GM18520 (cell line): Measurements from ENCODE around the gene CALML5.

Source experiments
- ATAC-seq: cut with Tn5 transposase; IDR thresholded peaks from one replicate; pipeline ENCODE4 v1.9.1; 2021; ENCODE audit not compliant: unreplicated experiment

CALML5 gene

DNA sequence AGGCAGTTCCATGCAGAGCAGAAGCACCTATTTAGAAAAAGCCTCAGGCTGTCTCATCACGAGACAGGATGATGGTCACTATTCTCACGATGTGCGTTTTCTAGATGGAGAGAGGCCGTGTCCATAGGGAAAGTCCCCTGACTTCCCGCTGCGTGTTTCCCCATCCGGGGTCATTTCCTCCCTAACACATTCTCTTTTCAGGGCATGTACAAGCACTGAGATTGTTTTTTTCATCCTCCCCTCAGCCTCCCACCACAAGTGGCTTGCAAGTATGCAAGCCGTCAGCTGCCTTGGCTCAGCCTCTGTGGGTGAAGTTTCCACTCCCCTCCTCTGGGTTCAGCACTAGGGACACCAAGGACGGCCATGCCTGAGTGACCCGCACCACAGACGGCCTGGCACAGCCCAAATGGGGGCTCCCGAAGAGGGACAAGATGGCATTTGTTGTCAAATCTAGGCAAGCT is 2.7 kb upstream of the CALML5 start:
- ATAC-seq, result no peak

DNA sequence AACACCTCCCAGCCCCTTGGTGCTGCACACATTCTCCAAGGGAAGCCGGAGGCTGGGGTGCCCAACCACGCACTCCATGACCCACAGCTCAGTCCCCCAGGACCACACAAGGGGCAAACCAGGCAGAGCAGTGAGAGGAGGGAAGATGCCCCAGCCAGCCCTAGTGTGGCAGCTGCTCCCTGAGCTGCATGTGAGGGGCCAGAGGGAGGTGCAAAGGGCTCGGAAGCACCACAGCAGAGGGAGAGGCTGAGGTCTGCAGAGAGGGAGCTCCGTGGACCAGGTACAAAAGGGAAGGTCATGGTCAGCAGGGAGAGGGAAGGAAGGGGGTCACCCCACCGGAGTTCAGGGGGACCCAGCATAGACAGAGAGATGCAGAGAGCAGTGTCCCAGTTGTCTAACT is 1.5 kb upstream of the CALML5 start:
- no peak for ATAC-seq

DNA sequence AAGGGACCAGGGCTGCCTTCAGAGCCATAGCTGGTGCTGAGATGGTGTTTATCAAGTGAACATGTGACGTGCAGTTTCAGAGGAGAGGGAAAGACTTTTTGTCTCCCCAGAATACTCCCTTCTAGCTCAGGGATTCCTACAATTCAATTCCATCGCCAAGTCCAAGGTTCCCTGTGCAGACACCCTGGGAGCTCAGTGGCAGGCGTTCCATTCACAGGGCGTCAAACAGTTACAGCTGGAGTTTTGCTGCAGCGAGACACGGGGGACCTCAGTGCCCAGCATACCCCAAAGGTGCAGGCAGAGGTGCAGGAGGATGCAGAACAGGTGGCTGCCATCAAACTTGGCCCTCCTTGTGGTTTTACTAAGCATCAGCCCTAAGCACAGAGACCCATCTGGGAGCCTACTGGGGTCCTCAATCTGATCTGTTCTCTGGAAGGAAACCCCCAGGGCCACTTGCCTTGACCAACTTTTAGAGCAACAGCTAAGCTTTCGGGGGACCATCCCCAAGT is 846 bp upstream of the CALML5 start:
- no peak for ATAC-seq

DNA sequence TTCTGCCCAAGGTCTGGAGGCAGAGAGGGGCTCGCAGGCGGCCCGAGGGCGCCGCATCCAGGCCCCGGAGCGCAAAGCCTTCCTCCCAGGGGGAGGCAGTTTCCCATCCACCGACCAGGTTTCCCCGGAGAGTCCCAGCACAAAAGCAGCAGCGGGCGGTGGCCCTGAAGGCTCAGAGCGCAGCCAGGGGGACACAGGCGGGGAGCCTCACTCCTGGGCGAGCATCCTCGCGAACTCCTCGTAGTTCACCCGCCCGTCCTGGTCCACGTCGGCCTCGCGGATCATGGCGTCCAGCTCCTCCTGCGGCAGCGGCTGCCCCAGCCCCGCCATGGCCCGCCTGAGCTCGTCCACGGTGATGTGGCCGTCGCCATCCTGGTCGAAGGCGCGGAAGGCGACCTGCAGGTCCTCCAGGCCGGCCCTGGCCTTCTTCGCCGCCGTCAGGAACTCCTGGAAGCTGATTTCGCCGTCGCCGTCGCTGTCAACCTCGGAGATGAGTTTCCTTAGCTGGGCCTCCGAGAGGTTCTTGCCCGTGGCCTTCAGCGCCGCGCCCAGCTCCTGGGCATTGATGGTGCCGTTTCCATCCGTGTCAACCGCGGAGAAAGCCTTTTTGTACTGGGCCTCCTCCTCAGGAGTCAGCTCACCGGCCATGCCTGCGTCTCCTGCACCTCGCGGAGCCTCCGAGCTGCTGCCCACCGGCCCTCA is 428 bp downstream of the CALML5 start:
- ATAC-seq, result no peak

DNA sequence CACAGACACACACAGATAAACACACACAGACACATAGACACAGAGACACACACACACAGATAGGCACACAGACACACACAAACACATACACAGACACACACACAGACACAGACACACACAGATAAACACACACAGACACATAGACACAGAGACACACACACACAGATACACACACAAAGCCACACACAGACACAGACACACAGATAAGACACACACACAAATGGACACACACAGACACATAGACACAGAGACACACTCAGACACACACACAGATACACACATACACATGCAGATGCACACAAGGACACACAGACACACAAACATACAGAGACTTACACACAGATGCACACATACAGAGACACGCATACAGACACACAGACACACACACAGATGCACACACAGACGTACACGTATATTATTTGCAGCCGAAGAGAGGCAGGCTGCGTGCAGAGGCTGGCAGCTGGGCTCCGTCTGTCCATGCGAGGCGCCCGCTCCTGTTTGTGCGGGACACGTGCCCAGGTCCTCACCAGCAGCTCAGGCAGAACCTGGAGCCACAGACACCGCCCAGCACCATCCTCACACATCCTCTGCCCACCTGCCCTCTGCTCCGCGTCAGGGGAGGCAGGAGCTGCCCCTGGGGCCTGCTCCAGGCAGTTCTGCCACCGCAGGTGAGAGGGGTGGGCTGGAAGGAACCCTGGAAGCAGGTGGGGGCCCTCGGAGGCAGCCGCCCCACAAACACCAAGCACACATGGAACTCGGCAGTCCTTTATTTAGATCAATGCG is 1.2 kb downstream of the CALML5 start:
- no peak for ATAC-seq

DNA sequence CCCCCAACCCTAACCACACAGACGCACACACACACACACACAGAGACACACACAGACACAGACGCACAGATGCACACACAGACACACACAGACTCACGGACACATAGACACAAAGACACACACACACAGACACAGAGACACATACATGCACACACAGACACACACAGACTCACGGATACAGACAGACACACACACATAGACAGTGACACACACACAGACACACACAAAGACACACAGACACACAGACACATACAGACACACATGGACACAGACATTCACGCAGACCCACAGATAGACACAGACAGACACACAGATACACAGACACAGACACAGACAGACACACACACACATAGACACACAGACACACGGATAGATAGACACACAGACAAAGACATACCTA is 2.1 kb downstream of the CALML5 start:
- no peak for ATAC-seq

DNA sequence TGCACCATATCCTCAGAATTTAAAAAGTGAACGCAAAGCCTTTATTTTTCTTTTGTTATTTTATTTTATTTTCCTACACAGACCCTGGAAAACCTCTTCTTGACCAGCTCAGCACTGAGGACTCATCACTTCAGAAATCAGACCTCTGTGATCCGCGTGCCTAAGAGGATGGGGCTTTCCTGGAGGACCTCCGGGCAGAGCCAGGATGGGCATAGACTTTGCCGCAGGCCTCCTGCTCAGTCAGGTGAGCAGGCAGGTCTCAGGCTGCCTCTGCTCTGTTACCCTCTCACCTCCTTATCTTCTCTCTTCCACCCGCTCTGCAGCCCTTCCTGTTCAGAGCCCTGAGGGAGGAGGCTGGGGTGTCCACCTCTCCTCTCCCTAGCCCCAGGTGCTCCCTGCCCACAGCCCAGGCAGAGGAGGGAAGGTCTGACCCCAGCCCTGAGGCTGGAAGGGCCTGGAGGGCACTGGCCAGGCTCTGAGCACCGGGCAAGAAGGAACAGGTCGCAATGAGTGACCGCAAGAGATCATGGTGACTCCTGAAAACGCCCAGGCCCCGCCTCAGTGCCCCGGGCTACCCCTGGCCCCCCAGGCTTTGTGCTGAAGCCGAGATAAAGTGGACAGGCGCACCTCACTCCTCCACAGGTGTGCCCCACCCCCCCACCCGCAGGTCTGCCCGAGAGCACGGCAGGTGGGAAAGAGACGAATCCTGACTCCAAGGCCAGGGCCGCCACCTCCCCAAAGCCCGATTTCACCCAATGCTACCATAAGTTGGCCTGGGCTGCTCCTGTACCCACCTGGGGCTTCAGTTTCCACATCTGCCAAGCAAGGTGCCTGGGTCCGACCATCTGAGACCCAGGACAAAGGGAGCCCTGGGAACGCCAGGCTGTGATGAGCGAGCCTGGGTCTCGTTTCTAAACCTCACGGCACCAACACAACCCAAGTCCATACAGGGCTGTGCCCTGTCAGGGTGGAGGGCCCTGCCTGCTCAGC is 2.8 kb downstream of the CALML5 start:
- ATAC-seq, result no peak

DNA sequence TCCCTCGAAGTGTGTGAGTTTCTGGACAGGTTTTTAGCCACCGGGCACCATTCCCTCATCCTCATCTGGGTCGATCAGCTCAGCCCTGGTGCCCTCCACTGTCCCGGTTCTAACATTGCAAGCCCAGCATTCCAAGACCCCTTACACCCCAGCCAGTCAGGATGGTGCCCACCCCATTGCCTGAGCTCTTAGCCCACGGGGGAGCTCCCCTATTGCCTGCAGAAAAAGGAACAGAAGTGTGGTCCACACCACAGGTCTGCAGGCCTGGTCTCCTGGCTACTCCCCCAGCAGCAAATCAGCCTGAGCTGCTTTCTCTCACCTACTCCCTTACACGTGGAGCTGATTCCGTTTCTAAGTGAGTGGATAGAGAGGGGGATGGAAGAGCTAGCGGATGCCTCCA is 4.8 kb downstream of the CALML5 start:
- no peak for ATAC-seq

DNA sequence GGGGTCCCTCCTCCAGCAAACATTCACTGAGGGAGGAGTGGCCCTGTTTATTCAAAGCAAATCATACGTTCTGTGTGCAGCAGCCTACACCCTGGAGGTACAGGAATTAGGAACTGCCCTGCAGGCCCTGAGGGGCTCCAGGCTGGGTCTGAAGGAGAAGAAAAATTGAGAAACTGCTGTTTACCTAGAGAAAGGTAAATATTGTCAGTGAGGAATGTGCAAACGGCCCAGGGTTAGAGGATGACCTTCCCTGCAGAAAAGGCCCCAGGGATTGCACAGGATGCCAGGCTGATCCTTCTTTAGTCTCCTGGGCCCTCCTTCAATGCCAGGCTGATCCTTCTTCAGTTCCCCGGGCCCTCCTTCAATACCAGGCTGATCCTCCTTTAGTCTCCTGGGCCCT is 5.7 kb downstream of the CALML5 start:
- no peak for ATAC-seq

DNA sequence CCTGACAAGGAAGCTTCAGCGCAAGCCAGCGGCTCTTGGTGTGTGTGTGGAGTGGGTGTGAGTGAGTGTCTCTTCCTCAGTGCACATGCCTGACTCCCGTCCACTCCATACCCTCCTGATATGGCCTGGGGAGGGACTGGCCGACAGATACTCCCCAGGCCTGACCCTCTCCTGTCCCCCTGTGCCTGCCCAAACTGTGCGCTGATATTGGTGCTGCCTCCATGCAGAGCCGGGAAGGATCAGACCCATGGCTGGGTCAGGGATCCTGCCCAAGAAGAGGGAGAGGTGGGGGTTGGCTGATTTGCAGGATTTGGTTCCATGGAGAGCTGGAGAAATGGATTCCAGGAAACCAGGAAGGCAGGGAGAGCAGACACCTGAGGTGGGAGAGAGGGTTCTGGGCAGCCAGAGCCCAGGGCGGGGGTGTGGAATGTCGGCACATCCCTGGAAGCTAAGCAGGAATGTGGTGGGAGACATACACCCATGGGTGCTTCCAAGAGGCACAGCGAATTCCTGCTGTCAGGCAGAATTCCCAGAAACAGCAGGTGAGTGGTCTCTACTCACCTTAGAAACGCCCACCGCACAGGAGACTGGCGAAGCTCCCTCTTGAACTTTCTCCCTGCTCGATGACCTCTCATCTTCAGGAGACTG is 6.3 kb downstream of the CALML5 start:
- no peak for ATAC-seq

DNA sequence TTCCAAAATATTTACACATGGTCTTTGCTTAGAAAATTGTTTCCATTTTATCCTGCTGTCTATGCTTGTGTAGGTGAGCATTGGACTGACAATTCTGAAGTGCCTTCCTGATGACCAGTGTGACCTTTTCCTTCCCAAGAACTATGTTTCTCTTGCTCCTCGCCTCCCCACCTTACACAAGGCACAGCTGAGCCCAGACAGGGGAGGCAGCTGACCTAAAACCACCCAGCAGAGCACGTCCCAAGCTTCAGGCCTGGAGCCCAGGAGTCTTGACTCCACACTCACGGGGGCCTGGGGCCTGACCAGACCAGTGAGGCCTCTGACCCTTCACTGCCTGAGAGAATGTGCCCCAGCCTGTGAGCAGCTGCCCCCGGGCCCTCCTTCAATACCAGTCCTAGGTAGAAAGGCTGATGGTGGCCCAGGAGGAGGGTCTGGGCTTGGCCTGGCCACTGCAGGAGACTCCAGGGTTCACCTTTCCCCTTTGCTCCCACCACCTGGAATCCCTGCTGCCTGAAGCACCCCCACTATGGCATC is 7.0 kb downstream of the CALML5 start:
- no peak for ATAC-seq

DNA sequence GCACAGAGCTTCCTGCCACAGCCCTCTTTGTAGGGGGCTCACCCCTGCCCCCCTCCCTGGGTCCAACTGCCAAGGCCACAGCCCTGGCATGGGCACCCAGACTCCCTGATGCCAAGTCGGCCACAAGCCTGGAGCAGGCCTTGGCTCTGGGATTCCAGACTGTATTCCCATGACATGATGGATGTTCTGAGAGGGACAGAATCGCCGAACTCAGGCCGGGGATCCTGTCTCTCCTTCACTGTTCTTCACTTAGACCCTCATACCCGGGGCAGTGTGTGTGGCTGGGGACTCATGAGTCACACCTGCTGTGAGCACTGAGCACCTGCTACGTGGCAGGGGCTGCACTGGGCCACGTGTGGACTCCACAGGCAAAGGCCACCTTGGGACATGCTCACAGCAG is 7.9 kb downstream of the CALML5 start:
- no peak for ATAC-seq

DNA sequence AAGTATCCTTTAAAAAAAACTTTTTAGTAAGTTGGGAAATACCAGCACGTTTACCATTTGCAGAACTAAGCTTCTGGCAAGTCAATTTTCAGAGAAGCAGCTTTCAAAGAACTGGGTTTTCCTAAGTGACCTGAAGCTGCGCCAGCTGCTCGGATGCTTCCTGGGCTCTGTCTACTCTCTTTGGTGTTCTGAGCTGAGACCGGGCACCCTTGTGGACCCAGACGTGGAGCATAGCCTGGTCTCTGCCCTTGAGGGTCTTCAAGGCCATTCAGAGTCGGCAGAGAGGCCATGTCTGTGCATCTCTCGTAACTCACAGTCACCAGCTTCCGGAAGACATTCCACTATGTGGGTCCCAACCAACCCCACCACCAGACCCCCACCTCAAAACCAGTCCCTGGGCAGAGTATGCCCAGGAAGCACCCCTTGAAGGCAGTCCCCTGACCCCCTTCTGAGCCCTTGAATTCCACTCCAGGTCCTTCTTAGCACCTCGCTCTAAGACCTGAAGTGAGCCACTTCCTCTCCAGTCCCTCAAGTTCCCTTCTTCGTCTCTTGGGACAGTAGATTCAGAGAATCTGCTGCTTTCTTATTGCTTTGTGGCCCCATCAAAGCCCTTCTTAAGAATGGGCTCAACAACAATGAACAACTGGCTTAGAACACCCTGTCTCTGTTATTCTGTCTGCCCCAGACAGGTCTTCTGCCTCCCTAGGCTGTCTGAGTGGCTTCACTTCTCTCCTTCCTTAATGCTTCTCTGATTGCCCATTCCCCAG is 8.5 kb downstream of the CALML5 start:
- ATAC-seq, result no peak

DNA sequence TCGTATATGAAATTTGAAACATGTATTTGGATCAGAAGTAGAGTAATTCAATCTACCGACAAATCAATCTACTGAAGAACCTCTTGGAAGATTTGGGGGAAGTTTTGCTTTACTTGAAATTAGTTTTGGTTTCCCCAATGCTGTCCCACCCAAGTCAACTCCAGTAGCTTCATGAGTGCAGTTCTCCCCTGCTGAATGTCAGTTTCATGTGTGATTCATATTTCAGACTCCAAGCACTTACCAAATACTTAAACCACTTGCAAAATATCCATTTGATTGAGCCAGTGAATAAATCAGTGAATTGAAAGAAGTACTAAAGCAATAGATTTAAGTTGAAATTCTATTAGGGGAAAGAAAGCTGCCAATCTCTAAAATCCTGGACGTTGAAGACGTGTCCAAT is 9.3 kb downstream of the CALML5 start:
- ATAC-seq, result no peak

DNA sequence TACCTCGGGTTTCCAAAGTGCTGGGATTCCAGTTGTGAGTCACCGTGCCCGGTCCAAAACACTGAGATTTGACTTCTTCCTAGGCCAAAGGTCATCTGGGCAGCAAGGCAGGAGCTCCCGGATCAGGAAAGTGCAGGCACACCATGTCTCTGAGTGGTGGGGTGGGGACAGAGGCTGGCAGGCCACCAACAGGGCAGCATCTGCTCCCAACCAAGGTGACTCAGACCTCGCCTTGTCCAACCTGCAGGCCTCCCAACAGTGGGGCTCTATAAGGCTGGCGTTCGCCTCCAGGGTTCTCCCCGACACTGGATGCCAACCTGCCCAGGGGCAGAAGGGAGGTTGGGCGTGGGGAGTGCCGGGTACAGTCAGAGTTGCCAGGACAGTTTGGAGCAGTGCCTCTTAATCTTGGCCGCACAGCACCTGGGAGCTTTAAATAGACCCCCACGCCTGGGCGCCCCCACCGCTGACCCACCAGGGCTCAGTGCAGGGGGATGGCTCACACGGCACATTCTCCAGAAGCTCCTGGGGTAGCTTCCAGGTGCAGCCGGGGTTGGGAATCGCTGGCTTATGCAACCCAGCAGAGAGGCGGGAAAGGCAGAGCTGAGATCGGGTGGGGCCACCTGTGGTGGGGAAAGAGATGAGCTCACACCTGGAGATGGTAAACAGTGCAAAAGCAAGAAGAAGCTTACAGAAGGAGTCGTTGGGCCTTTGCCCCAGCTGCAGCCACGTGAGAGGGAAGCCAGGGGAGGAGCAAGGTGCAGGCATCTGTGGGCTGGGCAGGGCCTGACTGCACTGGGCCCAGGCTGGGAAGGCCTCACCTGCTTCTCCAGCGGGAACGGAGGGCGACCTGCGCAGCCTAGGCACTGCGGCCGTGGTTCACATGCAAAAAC is 10.9 kb downstream of the CALML5 start:
- no peak for ATAC-seq

DNA sequence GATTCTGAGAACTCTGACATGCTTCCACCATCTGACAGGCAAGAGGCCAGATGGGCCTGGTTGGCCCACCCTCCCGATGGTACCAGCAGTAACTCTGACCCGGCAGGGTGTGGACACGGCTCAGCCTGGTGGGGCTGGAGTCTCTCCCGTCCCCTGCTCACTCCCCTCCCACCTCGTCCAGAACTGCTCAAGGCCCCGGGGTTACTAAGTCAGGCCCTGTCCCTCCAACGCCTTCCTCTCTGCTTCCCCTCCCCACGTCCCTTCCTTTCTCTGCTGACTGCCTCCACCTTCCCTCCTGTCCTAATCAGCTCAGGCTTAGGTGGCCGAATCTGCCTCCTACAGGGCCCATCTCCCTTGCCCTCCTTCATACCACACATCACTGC is 12.5 kb downstream of the CALML5 start:
- no peak for ATAC-seq

DNA sequence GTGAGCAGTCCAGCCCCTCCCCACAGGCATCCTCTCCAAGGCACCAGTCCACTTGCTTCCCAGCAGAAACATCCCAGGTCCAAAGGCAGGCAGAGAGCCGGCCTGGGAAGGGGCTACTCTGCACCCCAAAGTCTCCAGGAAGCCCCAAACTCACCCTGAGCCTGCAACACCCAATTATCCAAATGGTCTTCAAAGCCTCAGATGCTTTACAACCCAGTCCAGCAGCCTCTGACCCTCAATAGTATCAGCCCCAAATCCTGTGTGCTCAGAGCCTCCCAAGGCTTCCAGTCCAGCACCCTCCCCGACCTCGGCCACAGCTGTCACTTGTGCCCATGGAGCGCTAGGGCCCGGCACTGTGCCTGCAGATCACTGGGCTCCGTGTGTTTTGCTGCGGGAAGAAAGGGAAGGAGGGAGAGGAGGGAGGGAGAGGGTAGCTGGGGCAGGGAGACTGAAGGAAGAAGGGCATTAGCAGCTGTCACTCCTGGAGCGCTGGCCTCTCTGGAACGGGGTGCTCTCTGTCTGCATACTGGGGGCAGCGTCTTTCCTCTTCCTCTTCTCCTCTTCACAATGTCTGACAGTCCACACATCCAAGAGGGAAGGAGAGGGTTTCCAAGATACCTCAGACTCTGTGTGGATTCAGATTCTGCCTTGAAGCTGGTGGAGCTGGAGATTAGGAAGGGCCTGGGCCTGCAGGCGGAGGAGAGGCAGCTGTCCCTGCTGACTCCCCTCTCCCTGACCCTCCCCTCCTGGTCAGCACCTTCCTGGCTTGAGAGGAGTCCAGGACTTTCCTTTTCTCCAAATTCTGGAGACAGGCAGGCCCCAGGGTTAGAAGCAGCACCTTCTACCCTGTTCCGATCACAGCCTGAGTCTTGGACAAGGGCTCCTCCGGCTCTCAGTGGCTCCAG is 13.2 kb downstream of the CALML5 start:
- no peak for ATAC-seq

DNA sequence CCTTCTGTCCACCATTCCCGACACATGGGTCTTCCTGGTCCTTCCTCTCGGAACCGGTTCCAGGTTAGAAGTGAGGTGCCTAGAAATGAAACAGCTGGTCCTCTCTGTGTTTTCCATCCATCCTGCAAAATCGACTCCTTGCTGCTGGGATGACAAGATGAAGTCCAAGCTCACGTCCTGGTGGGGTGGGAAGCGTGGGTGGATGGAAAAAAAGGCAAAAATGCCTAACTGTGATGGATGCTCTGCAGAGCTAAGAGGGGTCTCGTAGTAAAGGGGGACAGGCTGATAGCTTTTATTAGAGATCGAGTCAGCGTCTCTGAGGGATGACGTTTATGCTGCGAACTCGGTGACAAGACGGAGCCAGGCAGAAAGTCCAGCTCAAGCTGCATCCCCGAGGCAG is 14.1 kb downstream of the CALML5 start:
- ATAC-seq, result no peak
